SW480 (cell line): ENCODE data around the gene DLX4.

Experiments used
- DNase-seq: peaks from one replicate; pipeline ENCODE4 v3.0.0-alpha.2; 2016; ENCODE audit warnings: low spot score

Gene DLX4, protein sequence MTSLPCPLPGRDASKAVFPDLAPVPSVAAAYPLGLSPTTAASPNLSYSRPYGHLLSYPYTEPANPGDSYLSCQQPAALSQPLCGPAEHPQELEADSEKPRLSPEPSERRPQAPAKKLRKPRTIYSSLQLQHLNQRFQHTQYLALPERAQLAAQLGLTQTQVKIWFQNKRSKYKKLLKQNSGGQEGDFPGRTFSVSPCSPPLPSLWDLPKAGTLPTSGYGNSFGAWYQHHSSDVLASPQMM

DNA sequence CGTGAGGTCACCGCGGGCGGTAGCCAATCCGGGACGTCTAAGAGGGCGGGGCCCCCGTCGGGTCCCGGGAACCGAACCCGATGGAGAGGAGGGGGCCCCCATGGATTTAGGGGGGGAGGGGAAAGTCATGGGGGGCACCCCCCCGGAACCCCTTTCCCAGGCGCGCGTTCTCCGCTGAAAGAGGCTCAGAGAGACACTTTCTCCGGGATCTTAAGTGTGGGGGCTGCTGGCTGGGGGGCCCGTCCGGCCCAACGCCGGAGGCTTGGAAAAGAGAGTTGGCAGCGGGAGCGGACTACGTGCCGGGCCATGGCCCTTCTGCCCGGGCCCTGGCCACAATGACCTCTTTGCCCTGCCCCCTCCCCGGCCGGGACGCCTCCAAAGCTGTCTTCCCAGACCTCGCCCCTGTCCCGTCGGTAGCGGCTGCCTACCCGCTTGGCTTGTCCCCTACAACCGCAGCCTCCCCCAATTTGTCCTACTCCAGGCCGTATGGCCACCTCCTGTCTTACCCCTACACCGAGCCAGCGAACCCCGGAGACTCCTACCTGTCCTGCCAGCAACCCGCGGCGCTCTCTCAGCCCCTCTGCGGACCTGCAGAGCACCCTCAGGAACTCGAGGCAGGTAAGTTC, at the start of gene DLX4:
Gene DLX4, plus strand, starts transcription at position 57 of the 626 bp plus-strand sequence. Its CDS starts 279 bp downstream, at position 336.
- no peak for DNase-seq

DNA sequence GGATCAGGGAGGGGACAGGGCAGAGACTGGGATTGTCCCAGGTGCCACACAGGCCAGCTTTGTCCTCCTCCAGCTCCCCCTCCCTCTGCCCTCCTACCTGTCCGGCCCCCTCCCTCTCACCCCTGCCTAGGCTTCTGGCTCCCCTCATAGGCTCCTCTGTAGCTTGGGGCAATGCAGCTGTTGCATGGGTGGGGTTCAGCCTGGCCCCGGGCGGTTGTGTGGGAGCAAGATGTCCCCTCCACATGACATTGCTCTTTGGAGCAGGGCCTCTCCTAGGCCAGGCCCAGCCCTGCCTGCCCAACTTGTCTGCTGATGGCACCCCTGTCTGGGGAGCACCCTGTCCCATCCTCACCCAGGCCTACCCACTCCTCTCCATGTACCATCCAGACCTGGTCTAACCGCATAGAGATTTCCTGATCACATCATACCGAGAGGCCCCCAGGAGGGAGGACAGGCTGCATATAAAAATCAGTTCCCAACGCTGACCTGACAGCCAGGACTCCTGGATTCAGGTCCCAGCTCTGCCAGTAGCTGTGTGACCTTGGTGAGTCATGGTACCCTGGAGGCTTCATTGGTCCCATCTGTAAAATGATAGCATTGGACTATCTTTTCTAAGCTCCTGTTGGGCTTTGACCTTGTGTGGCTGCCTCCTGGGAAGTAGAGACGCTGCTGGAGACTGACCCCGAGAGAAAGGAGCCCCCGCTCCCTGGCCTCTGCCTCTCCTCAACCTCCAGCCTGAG, 48.8 kb upstream of the DLX4 start:
- no peak for DNase-seq

- DNase-seq, result no peak
Observed at GRCh38 chr17:49922095-49922494, 46.9 kb upstream of the DLX4 start.

GRCh38 chr17:49924116-49924515, 44.9 kb upstream of the DLX4 start:
- DNase-seq, result no peak

- DNase-seq, result no peak
Observed at GRCh38 chr17:49924589-49924988, 44.4 kb upstream of the DLX4 start.

- no peak for DNase-seq
Observed at GRCh38 chr17:49925921-49926320, 43.1 kb upstream of the DLX4 start.

DNA sequence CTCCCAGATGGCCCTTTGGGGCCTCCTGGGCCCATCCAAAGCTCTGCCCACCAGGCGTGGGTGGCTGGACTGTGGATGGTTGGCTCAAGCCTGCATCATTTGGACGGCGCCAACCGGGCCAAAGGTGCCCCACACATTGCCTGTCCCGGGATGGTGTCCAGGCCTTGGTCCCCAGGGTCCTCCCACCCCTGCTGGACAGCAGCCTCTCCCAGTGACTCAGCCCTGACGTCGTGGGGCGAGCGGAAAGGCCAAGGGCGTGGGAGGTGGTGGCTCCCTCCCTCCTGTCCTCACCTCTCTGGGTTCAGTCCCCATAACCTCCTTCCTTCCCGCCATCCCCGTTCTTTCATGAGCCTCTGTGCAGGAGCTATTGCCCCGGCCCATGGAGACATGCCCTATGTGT, 42.1 kb upstream of the DLX4 start:
- no peak for DNase-seq

- no peak for DNase-seq
Observed at GRCh38 chr17:49928126-49928800, 40.7 kb upstream of the DLX4 start.

DNA sequence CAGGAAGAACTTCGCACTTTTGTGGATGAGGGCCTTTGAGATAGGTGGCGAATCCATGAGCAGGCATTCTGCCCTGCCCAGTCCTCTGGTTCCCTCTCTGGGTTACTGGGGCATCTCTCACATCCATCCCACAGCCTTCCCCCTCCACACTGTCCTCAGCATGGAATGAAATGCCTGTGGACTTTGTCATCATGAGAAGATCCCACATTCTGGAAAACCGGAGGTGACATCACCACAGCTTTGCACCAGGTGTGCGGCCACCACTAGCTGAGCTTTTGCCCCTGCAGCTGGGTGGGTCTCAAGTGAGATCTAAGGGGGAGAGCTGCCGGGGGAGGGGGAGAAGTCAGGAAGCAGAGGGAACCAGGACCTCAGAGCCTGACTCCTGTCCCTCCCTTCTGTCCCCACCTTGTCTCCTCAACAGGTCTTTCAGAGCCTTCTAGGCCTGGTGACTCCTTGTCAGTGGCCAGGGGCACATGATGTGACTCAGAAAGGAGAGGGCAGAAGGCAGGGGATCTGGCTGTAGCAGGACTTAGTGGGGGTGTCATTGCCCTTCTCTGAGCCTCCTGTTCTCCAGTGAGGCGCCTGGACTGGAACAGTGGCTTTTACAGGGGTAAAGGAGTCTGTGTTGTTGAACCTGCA, 40.0 kb upstream of the DLX4 start:
- peak; percentile 96 for DNase-seq

GRCh38 chr17:49930880-49931279, 38.1 kb upstream of the DLX4 start:
- no peak for DNase-seq

DNA sequence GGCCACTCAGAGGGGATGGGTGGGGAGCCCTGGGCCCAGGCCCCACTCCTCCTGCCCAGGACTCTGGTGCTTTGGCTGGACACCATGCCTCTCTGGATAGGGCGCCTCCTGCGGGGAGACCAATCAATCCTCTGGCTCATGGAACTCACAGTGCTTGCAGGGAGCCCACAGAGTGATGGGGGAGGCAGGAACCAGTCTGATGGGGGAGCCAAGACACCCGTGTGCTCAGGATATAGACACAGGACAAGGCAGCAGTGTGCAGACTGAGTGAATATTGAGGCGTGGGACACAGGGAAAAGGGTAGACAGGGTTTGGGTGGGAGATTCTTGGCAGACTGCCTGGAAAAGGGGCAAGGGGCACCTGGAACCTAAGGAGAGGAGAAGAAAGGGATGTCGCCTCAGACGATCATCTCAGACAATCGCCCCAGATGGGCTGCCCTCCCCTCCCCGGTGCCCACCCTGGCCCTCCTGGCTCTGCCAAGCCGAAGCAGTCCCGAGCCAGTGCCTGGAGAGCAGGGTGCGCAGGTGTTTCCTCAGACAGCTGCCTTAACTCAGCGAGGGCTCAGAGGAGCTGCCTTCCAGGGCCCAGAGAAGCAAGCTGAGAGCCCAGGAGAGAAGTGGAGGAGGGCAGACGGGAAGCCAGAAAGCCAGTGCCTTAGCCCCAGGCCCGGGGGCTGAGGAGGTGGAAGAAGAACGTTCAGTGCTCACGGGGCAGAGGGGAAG, 37.4 kb upstream of the DLX4 start:
- DNase-seq, result no peak

- no peak for DNase-seq
Observed at GRCh38 chr17:49932138-49932723, 36.8 kb upstream of the DLX4 start.

DNA sequence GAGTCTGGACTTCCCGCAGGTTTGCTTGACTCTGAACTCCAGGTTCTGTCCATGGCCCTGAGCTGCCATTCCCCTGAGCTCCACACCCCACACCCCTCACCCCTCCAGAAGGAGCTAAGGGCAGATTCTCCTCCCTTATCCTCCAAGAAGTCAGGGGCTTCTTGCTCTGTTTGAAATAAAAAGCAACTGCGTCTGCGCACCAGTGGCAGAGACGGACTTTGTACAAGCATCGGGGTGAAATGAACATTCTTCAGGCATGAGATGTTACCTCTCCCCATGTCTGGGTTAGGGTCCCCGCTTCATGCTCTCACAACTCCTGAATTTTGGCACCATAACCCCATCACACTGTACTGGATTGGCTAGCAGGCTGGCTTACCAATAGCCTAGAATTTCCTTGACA, 36.1 kb upstream of the DLX4 start:
- DNase-seq, result no peak

- DNase-seq, result peak; percentile 89
Observed at GRCh38 chr17:49935526-49936210, 33.3 kb upstream of the DLX4 start.

GRCh38 chr17:49936386-49936785, 32.6 kb upstream of the DLX4 start:
- no peak for DNase-seq

GRCh38 chr17:49939318-49939717, 29.7 kb upstream of the DLX4 start:
- DNase-seq, result no peak

DNA sequence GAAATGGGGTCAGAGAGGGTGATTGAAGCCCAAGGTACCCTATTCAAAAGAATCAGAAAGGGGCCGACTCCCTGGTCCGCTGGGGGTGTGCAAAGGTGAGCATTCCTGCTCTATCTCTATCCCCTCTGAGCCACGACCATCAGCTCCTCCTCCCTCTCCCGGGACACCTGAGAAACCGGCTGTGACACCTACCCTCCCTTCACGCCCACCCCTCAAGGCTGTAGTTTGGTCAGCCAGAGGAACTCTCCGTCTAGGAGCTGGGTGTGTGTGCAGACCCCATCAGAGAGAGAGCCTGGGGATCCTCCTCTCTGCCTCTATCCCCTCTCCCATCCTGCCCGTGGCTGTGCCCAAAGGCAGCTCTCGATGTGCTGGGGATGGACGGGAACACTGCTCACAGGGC, 27.6 kb upstream of the DLX4 start:
- DNase-seq, result no peak

- no peak for DNase-seq
Observed at GRCh38 chr17:49942947-49943346, 26.0 kb upstream of the DLX4 start.

DNA sequence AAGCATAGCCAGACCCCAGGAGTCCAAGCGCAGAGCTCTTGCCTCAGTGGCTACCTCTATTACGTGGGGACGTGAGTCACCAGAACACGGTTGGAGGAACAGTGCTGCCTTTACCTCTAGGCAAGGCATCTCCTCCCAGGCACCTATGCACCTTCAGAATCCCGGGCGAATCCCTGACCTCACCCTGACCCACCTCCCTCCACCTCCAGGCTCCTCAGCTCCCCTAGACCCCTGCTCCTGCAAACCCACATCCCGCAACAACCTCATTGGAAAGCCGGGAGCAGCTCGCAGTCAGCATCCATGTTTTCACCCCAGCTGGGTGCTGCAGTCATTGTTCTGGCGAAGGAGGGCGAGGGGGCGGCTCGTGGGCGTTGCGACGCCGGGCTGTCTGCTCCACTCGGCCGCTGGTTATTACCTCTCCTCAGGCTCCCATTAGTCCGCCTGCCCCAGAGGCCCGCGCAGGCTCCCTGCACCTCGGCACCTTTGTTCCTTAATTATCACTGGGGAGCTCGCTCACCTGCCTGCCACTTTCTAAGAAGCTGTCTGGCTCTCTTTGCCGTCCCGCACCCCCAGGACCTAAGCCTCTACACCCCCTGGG, 24.6 kb upstream of the DLX4 start:
- no peak for DNase-seq

- no peak for DNase-seq
Observed at GRCh38 chr17:49946208-49946607, 22.8 kb upstream of the DLX4 start.
